GM12878 (cell line): ENCODE measurements around the gene CDC42BPB. TPM values are rescaled to one million over a fixed set of nuclear protein-coding genes. Genes with fewer than 3 reads are reported as not detected.

ENCODE experiments used
- ATAC-seq: fragments of 200-7000 bp; cut with Tn5 transposase; 3 replicates; pipeline ENCODE4 v1.9.1; 2020; ENCODE audit warnings: mild to moderate bottlenecking, moderate library complexity
- BruUV-seq: library from RNA; stranded (reverse); fragments of 400-500 nt; replicated peaks from 2 replicates; lab custom pipeline; 2021; lab: Mats Ljungman, UMichigan
- CTCF ChIA-PET: fragments of 300-600 bp; sonication (Branson Sonifier 250); formaldehyde crosslinking; extraction: SDS; loops from one replicate; lab custom pipeline; 2021; ENCODE audit warnings: inconsistent platforms; lab: Yijun Ruan, JAX
- POLR2A ChIA-PET: fragments of 350-600 bp; formaldehyde crosslinking; extraction: SDS; loops from one replicate; lab custom pipeline; 2021; ENCODE audit warnings: inconsistent platforms; lab: Charles Lee
- RAD21 ChIA-PET: fragments of 300-600 bp; sonication (Branson Sonifier 250); formaldehyde crosslinking; loops from one replicate; lab custom pipeline; 2023; ENCODE audit warnings: antibody characterized with exemption; ENCODE audit not compliant: unreplicated experiment; lab: Charles Lee
- SMC1A ChIA-PET: fragments of 300-600 bp; sonication (Branson Sonifier 250); formaldehyde crosslinking; loops from one replicate; lab custom pipeline; 2023; ENCODE audit not compliant: unreplicated experiment, uncharacterized antibody; lab: Charles Lee
- DNase-seq: peaks from one replicate; pipeline ENCODE4 v3.0.0-alpha.2; 2011; ENCODE audit warnings: low read depth, low spot score
- FAIRE-seq: peaks from 3 replicates; lab custom pipeline; 2011; peaks lifted over from hg19 to GRCh38; lab: Jason Lieb, UNC
- H2AFZ ChIP-seq: 2 replicates; pipeline ENCODE4 v1.6.0; 2011; ENCODE audit warnings: low read depth, low read length, control low read depth; ENCODE audit not compliant: control insufficient read depth
- H3K27ac ChIP-seq: 2 replicates; pipeline ENCODE4 v1.5.1; 2011; ENCODE audit warnings: control low read depth; ENCODE audit not compliant: control insufficient read depth, insufficient read depth
- H3K27me3 ChIP-seq, 2 experiments: replicated peaks in 1 of 2; 2 replicates each; pipeline versions ENCODE4 v1.6.0 to v1.6.1; 2011; ENCODE audit warnings: low read length in 1 of 2; ENCODE audit not compliant: control insufficient read depth in 2 of 2, insufficient read depth in 2 of 2
- H3K36me3 ChIP-seq, 2 experiments: 2 replicates each; pipeline ENCODE4 v1.5.1; 2011; ENCODE audit warnings: low read length in 1 of 2; ENCODE audit not compliant: control insufficient read depth in 2 of 2, insufficient read depth in 2 of 2
- H3K4me1 ChIP-seq: 2 replicates; pipeline ENCODE4 v1.6.1; 2011; ENCODE audit warnings: mild to moderate bottlenecking, low read length, moderate library complexity, mixed read lengths; ENCODE audit not compliant: control insufficient read depth, insufficient read depth
- H3K4me2 ChIP-seq: 2 replicates; pipeline ENCODE4 v1.6.0; 2011; ENCODE audit warnings: control low read depth; ENCODE audit not compliant: control insufficient read depth, insufficient read depth
- H3K4me3 ChIP-seq: fragments of 200-600 bp; sonication (generic); 2 replicates; pipeline ENCODE4 v1.5.1; 2016
- H3K79me2 ChIP-seq: 2 replicates; pipeline ENCODE4 v1.6.0; 2011; ENCODE audit warnings: low read length; ENCODE audit not compliant: control insufficient read depth, insufficient read depth
- H3K9ac ChIP-seq: 2 replicates; pipeline ENCODE4 v1.8.0; 2011; ENCODE audit warnings: low read length, control low read depth, mixed read lengths; ENCODE audit not compliant: control insufficient read depth, insufficient read depth
- H3K9me3 ChIP-seq: replicated peaks from 3 replicates; pipeline ENCODE4 v1.5.1; 2011; ENCODE audit warnings: mild to moderate bottlenecking, low read length; ENCODE audit not compliant: control insufficient read depth, insufficient read depth
- H4K20me1 ChIP-seq: 2 replicates; pipeline ENCODE4 v1.6.0; 2011; ENCODE audit not compliant: control insufficient read depth, insufficient read depth
- ETV6 ChIP-seq, 2 experiments: fragments of 450-650 bp in 1 of 2; IDR thresholded peaks in 1 of 2; conservative IDR thresholded peaks in 1 of 2; 2 replicates each; pipeline ENCODE4 v1.6.1; 2014; ENCODE audit warnings: antibody characterized with exemption in 1 of 2, borderline replicate concordance in 1 of 2, low read depth in 1 of 2, mild to moderate bottlenecking in 1 of 2, moderate library complexity in 1 of 2
- FOS ChIP-seq: IDR thresholded peaks from 3 replicates; pipeline ENCODE4 v1.6.1; 2011; ENCODE audit warnings: borderline replicate concordance; ENCODE audit not compliant: insufficient read length; ENCODE audit errors: extremely low read depth
- GABPA ChIP-seq: IDR thresholded peaks from 2 replicates; pipeline ENCODE4 v1.6.1; 2014; ENCODE audit warnings: antibody characterized with exemption, low read depth, mild to moderate bottlenecking, inconsistent platforms
- NR2C2 ChIP-seq: IDR thresholded peaks from 2 replicates; pipeline ENCODE4 v1.6.1; 2011; ENCODE audit warnings: borderline replicate concordance, low read depth; ENCODE audit not compliant: control insufficient read depth, insufficient read length
- RELA ChIP-seq: fragments of 450-650 bp; IDR thresholded peaks from 2 replicates; pipeline ENCODE4 v1.8.0; 2014; ENCODE audit warnings: borderline replicate concordance; ENCODE audit not compliant: partially characterized antibody
- SUPT20H ChIP-seq: IDR thresholded peaks from 2 replicates; pipeline ENCODE4 v1.6.1; 2011; ENCODE audit warnings: low read depth, mild to moderate bottlenecking, low read length, moderate library complexity, borderline replicate concordance; ENCODE audit not compliant: control insufficient read depth
- ZNF274 ChIP-seq: IDR thresholded peaks from one replicate; pipeline ENCODE4 v1.8.0; 2011; ENCODE audit not compliant: insufficient read length, insufficient read depth
- whole genome bisulfite sequencing: methylation state at CpG from one replicate; pipeline ENCODE4 v1.1.6; 2016; ENCODE audit warnings: low lambda C conversion rate; ENCODE audit not compliant: insufficient replicate concordance, insufficient coverage; ENCODE audit errors: missing lambda C conversion rate; 5-methylcytosine and 5-hydroxymethylcytosine counted together
- in situ Hi-C: fragments of 300-500 bp; cut with MboI; formaldehyde crosslinking; loops from 9 replicates; pipeline ENCODE4 v1.14.3; 2018; ENCODE audit warnings: mixed read lengths
- intact Hi-C: fragments of 100-400 bp; cut with micrococcal nuclease; formaldehyde crosslinking; loops from one replicate; pipeline ENCODE4 v1.14.2; 2022; ENCODE audit not compliant: unreplicated experiment
- polyA plus RNA-seq, 11 experiments: library from polyadenylated mRNA; depleted of rRNA in 4 of 11; unstranded in 6 of 11; stranded (reverse) in 5 of 11; fragments of >200 nt; fragmentation: Nextera tagmentation in 4 of 11; fragmentation: Illumina TruSeq in 1 of 11; extraction: Ambion mirVana in 4 of 11; extraction: Trizol in 1 of 11; gene quantifications; 1 replicate in 1 of 11; 2 replicates in 10 of 11; pipeline versions ENCODE4 v1.2.1 to v1.2.3, GENCODE V29; 2011 to 2016; ENCODE audit warnings: inconsistent platforms in 2 of 11, missing spikeins in 2 of 11, low read depth in 1 of 11
- total RNA-seq, 4 experiments: library from RNA; depleted of rRNA in 3 of 4; stranded (reverse); fragments of >200 nt in 3 of 4; fragmentation: Illumina TruSeq in 1 of 4; extraction: Trizol in 1 of 4; gene quantifications; 2 replicates each; pipeline versions ENCODE4 v1.2.1 to v1.2.3, GENCODE V29; 2013 to 2021
- TF ChIP-seq, protein P1 (sequence below): fragments of 450-650 bp; formaldehyde crosslinking; IDR thresholded peaks from 2 replicates; pipeline ENCODE4 v1.4.0; 2020; ENCODE audit warnings: mild to moderate bottlenecking, moderate library complexity
- TF ChIP-seq, protein P2 (sequence below): fragments of 450-650 bp; IDR thresholded peaks from 2 replicates; pipeline ENCODE4 v1.6.1; 2017; ENCODE audit warnings: mild to moderate bottlenecking, moderate library complexity
- TF ChIP-seq, protein P3 (sequence below): fragments of 450-650 bp; conservative IDR thresholded peaks from 2 replicates; pipeline ENCODE4 v1.6.1; 2017; ENCODE audit warnings: mild to moderate bottlenecking, moderate library complexity

The CDC42BPB gene
- total and polyA plus RNA-seq, 10 of the 15 experiments (the other 5 are each of a cell fraction or from before 2014, with no cell fraction given), result 0.42 to 22.1 (median 13.3) TPM

DNA sequence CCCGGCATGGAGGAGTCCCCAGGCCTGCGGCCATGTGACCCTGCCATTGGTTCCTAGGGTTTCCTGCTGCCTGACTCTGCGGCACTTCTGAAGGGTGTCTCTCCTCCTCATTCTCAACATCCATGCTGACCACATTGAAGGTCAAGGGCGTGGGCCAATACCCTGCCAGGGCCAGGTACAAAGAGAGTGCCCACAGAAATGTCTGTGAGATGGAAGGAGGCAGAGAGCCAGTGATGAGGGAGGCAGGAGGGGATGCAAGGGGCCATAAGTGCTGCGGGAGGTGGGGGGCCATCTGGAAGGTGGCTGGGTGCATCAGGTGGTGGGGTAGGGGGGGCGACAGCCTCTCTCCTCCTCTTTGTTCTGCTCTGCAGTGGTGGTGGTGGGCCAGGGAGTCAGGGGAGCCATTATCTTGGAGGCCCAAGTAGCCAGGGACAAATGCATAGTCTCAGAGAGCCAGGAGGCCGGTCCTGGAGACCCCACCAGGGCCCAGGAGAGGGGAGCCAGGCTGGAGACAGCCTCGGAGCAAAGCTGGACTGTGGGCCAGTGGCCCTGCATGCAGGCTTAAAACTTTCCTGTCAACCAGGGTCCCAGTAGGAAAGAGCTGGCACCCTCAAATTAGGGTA lies 13.0 kb upstream of the CDC42BPB start:
- FAIRE-seq (no peak), ATAC-seq (no peak), DNase-seq (no peak)
- Histone ChIP-seq H4K20me1 (no peaks in the 10 kb centered on the region), H3K36me3 (no peaks in the 10 kb centered on the region), H3K9ac (no peak overlapping the region), H3K4me2 (no peak overlapping the region), H2AFZ (no peak overlapping the region), H3K4me3 (no peak overlapping the region), H3K9me3 (no peaks in the 10 kb centered on the region), H3K27me3 (no peaks in the 10 kb centered on the region; a peak in 2 of 4 replicates), H3K27ac (no peak overlapping the region), H3K79me2 (no peaks in the 10 kb centered on the region), H3K4me1 (peaks cover 8% of the 10 kb centered on the region)
- CTCF ChIA-PET, result no interaction called here
- SMC1A ChIA-PET, result no interaction called here
- in situ Hi-C loops, result no loop called here
- TF ChIP-seq, protein P1, sequence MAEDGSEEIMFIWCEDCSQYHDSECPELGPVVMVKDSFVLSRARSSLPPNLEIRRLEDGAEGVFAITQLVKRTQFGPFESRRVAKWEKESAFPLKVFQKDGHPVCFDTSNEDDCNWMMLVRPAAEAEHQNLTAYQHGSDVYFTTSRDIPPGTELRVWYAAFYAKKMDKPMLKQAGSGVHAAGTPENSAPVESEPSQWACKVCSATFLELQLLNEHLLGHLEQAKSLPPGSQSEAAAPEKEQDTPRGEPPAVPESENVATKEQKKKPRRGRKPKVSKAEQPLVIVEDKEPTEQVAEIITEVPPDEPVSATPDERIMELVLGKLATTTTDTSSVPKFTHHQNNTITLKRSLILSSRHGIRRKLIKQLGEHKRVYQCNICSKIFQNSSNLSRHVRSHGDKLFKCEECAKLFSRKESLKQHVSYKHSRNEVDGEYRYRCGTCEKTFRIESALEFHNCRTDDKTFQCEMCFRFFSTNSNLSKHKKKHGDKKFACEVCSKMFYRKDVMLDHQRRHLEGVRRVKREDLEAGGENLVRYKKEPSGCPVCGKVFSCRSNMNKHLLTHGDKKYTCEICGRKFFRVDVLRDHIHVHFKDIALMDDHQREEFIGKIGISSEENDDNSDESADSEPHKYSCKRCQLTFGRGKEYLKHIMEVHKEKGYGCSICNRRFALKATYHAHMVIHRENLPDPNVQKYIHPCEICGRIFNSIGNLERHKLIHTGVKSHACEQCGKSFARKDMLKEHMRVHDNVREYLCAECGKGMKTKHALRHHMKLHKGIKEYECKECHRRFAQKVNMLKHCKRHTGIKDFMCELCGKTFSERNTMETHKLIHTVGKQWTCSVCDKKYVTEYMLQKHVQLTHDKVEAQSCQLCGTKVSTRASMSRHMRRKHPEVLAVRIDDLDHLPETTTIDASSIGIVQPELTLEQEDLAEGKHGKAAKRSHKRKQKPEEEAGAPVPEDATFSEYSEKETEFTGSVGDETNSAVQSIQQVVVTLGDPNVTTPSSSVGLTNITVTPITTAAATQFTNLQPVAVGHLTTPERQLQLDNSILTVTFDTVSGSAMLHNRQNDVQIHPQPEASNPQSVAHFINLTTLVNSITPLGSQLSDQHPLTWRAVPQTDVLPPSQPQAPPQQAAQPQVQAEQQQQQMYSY (CRISPR knock-in tag), result no peak
- TF ChIP-seq, protein P2, sequence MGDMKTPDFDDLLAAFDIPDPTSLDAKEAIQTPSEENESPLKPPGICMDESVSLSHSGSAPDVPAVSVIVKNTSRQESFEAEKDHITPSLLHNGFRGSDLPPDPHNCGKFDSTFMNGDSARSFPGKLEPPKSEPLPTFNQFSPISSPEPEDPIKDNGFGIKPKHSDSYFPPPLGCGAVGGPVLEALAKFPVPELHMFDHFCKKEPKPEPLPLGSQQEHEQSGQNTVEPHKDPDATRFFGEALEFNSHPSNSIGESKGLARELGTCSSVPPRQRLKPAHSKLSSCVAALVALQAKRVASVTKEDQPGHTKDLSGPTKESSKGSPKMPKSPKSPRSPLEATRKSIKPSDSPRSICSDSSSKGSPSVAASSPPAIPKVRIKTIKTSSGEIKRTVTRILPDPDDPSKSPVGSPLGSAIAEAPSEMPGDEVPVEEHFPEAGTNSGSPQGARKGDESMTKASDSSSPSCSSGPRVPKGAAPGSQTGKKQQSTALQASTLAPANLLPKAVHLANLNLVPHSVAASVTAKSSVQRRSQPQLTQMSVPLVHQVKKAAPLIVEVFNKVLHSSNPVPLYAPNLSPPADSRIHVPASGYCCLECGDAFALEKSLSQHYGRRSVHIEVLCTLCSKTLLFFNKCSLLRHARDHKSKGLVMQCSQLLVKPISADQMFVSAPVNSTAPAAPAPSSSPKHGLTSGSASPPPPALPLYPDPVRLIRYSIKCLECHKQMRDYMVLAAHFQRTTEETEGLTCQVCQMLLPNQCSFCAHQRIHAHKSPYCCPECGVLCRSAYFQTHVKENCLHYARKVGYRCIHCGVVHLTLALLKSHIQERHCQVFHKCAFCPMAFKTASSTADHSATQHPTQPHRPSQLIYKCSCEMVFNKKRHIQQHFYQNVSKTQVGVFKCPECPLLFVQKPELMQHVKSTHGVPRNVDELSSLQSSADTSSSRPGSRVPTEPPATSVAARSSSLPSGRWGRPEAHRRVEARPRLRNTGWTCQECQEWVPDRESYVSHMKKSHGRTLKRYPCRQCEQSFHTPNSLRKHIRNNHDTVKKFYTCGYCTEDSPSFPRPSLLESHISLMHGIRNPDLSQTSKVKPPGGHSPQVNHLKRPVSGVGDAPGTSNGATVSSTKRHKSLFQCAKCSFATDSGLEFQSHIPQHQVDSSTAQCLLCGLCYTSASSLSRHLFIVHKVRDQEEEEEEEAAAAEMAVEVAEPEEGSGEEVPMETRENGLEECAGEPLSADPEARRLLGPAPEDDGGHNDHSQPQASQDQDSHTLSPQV, result no peak
- TF ChIP-seq, protein P3, sequence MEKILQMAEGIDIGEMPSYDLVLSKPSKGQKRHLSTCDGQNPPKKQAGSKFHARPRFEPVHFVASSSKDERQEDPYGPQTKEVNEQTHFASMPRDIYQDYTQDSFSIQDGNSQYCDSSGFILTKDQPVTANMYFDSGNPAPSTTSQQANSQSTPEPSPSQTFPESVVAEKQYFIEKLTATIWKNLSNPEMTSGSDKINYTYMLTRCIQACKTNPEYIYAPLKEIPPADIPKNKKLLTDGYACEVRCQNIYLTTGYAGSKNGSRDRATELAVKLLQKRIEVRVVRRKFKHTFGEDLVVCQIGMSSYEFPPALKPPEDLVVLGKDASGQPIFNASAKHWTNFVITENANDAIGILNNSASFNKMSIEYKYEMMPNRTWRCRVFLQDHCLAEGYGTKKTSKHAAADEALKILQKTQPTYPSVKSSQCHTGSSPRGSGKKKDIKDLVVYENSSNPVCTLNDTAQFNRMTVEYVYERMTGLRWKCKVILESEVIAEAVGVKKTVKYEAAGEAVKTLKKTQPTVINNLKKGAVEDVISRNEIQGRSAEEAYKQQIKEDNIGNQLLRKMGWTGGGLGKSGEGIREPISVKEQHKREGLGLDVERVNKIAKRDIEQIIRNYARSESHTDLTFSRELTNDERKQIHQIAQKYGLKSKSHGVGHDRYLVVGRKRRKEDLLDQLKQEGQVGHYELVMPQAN, result no peak
- TF ChIP-seq SUPT20H (no peak), ETV6 (conservative IDR thresholded peaks at IDR 0.05 in 1 of 2, IDR thresholded peaks at IDR 0.05 in 1 of 2; ENCODE audit: borderline replicate concordance in 1 of 2, low read depth in 1 of 2) (no peak), NR2C2 (no peak), FOS (no peak), GABPA (no peak), RELA (no peak), ZNF274 (no peak)
- BruUV-seq, result no TSS peak
- intact Hi-C loops, result no loop called here
- POLR2A ChIA-PET, result no interaction called here
- RAD21 ChIA-PET, result no interaction called here
- 38% methylated on average over 6 of the region's 8 CpGs for WGBS
